SH-SY5Y (cell line): ENCODE data around the gene HSP90AA1.

Experiments used
- GATA2 ChIP-seq: IDR thresholded peaks from 2 replicates; pipeline ENCODE4 v1.6.1; 2011; ENCODE audit warnings: mild to moderate bottlenecking, low read depth, low read length
- GATA3 ChIP-seq: IDR thresholded peaks from 2 replicates; pipeline ENCODE4 v1.6.1; 2011; ENCODE audit warnings: low read depth, mild to moderate bottlenecking, low read length, moderate library complexity

HSP90AA1 gene

GRCh38 chr14:102086972-102087761, at the start of gene HSP90AA1:
Gene HSP90AA1, minus strand, starts transcription at chr14:102087044. Its CDS starts 666 bp downstream, at chr14:102086378.
- TF ChIP-seq GATA2 (peak; percentile 19; the same call in 1 of the 2 replicates), GATA3 (no peak)

- TF ChIP-seq GATA3 (no peak), GATA2 (no peak)
These were observed 44.9 kb upstream of the HSP90AA1 start for GRCh38 chr14:102131741-102132140.

DNA sequence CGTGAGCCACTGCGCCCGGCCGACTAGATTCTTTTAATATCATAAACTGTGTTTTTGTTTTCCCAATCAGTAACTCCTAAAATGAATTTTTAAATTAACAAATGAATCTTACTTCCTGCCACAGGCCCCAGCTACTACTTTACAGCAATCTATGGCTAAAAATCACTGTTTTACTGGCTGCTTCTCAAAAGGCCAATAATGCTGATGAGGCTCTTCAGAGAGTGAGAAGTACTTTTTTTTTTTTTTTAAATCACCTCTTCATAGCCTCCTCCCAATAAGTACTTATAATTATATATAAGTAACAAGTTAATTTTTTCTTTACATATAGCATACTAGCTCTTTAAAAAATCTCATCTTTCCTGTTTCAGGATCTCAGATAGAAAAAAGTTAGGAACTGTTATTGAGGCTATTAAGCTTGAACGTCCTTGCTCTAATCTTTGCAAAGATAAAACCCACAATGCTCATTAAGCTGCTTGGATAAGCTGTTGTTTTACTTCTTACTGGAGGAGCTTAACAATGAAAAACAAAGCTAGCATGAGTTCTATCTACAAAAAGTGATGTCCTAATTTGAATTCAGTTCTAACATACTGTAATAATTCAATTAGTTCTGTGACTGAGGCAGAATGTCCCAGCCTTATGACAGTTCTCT, 40.1 kb upstream of the HSP90AA1 start:
- TF ChIP-seq GATA2, result no peak

- TF ChIP-seq GATA3 (no peak), GATA2 (no peak)
These were observed 38.7 kb upstream of the HSP90AA1 start for GRCh38 chr14:102125546-102125945.

DNA sequence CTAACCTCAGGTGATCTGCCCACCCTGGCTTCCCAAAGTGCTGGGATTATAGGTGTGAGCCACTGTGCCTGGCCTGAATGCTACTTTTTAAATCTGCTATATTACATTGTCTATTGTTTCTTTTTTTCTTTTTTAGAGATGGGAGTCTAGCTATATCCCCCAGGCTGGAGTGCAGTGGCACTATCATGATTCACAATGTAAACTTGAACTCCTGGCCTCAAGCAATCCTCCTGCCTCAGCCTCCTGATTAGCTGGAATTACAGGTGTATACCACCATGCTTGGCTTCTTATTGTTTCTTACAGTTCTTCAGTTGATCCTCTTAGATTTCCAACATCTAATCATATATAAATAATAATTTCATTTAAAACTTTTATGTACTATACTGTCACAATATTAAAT, 37.6 kb upstream of the HSP90AA1 start:
- TF ChIP-seq GATA2 (no peak), GATA3 (no peak)

DNA sequence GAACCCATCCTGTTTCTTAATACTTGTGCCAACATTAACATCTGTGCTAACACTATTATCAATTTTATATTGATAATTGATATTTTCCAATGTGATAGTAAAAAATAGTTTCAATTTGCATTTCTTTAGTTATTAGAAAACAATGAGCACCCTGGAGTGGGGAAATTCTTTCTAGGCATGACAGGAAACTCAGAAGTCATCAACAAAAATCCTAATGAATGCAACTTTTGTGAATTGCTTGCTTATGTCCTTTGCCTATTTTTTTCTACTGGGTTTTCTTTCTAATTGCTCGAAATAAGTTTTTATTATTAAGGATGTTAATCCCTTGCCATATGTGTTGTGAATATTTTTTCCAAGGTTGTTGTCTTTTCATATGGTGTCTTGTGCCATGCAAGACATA, 34.7 kb upstream of the HSP90AA1 start:
- no peak for TF ChIP-seq GATA3
- no peak for TF ChIP-seq GATA2

DNA sequence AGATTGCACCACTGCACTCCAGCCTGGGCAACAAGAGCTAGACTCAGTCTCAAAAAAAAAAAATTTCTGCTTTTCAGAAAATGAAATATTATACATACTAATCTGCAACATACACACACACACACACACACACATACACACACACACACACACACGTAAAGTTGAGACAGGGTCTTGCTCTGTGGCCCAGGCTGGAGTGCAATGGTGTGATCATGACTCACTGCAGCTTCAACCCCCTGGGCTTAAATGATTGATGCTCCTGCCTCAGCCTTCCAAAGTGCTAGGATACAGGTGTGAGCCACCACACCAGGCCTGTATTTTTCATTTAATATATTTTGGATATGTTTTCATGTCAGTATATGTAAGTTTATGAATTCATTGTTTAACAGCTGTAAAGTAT, 34.0 kb upstream of the HSP90AA1 start:
- TF ChIP-seq GATA2 (no peak), GATA3 (no peak)

- TF ChIP-seq GATA3, result no peak
- no peak for TF ChIP-seq GATA2
These were observed 31.0 kb upstream of the HSP90AA1 start for GRCh38 chr14:102117852-102118251.

DNA sequence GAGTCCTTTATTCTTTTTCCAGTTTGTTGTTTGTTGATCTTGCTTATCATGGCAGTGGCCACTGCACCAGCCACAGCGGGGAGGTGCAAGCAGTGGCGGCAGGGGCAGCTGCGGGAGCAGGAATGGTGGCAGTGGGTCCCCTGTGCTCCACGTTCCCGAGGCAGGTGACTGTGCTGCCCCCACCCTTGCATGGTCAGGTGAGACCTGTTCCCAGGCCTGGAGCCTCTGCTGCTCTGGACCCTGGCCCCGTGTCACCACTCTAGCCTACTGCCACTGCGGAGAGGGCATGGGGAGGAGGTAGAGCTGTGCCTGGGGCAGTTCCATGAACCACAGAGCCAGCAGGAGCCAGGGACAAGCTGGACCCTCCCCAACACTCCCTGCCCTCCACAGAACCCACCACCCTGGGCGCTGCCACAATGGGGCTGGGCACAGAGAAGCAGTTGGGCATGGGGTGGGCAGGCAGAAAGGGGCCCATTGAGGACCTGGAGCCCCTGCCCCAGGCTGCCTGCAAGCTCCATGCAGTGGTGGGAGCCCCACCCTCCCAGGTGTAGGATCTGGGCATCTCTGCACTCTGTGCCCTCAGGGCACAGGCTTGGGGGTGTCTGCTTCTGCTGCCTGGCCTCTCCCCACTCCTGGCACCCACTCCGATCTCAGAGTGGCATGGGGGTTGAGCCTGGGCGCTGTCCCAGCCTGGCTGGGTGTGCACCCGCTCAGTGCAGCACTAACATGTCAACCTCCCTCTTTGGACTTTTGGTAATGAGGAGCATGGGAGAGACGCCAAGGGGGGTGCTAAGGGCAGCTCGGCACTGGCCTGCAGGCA, 29.7 kb upstream of the HSP90AA1 start:
- no peak for TF ChIP-seq GATA3
- no peak for TF ChIP-seq GATA2

- no peak for TF ChIP-seq GATA3
- TF ChIP-seq GATA2, result no peak
These were observed 24.3 kb upstream of the HSP90AA1 start for GRCh38 chr14:102111101-102111500.

GRCh38 chr14:102105369-102105768, 18.5 kb upstream of the HSP90AA1 start:
- TF ChIP-seq GATA3 (no peak), GATA2 (no peak)

DNA sequence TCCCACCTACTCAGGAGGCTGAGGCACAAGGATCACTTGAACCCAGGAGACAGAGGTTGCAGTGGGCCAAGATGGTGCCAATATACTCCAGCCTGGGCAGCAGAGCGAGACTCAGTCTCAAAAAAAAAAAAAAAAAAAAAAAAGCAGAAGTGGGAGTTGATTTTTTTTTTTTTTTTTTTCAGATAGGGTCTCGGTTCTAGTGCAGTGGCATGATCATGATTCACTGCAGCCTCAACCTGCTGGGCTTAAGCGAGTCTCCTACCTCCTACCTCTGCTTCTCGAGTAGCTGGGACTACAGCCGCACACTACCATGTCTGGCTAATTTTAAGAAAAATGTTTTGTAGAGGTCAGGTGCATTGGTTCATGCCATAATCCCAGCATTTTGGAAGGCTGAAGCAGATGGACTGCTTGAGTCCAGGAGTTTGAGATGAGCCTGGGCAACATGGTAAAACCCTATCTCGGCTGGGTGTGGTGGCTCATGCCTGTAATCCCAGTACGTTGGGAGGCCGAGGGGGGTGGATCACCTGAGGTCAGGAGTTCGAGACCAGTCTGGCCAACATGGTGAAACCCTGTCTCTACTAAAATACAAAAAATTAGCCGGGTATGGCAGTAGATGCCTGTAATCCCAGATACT, 16.3 kb upstream of the HSP90AA1 start:
- TF ChIP-seq GATA2 (no peak), GATA3 (no peak)

DNA sequence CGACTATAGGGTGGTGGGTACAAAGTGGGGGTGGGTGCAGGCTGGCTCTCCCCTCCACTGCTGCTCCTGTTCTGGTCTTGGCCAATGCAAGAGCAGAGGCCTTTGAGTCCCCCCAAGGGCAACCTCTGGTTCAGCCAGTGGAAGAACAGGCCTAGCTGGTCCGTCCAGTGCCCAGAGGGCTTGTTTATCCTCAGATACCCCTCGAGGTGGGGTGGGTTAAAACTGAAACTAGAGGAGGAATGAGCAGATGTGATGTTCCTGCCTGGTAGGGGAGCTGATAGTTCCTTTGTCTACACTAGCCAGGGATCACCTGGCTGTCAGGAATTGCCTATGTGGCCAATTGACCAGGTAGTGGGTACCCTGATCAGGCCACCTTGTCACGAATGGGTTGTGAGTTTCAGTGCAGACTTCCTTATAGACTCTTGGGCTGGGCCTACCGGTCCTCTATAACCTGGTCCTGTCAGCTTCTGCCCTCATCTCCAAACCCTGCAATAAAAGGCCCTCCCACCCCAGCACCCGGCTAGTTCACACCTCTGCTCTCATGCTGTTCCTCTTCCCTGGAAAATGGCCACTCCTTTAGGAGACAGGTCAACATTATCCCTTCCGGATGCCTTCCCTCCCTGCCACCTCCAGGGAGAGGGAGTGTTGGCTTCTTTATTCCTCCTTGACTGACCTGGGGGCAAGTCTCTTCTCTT, 10.7 kb upstream of the HSP90AA1 start:
- no peak for TF ChIP-seq GATA3
- no peak for TF ChIP-seq GATA2

- TF ChIP-seq GATA3, result no peak
- no peak for TF ChIP-seq GATA2
These were observed 9.8 kb upstream of the HSP90AA1 start for GRCh38 chr14:102096569-102097188.
